ENCODE data around the gene TMEM185B. TPM values are rescaled to one million over a fixed set of nuclear protein-coding genes. Genes with fewer than 3 reads are reported as not detected.
A peak's percentile ranks its signal among the peaks of the same experiment; 100 is the strongest.

The TMEM185B gene
- 19.9 and 20.3 TPM in 2 replicates for total RNA-seq
- long read RNA-seq, partial matches to known transcripts = 0 of 3 reads
- long read RNA-seq, other reads (novel, unspliced or antisense) = 0 of 3 reads

DNA sequence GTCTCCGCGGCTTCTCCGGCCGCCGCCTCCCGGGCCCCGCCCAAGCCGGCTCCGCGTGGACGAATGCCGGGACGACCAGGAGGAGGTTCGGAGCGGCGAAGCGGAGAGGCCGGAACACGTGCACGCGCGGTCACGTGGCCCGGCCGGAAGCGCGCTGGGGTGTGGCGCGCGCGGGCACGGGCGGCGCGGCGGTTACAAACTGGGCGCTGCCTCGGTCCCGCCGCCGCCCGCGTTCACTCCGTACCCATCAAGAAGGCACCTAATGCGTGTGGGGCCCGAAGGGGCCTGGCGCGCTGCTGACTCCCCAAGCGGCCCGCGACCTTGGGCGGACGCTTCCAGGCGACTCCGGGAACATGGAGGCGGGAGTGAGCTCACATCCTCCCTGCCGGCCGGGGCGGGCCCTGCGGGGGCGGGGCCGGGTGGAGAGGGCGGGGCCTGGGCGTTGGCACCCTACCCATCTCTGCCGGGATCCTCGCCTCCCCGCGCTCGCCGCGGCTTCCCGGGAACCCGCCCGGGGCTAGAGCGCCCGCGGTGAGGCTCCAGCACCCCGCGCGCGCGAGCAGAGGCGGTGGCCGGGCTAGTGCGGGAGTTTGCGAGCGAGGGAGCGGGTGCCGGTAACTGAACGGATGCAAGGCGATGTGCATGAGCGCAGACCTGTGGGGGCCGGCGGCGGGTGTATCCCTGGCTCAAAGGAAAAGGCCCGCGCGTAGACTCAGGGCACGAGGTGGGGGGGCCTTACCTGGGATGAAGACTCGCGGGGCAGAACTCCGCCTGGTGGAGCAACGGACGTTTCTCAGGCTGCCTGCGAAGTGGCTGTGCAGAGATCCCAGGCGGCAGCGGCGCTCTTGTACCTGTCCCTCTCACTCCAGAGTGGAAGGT, at the start of gene TMEM185B:
Gene TMEM185B (minus strand): TSS at position 367 of the 879 bp plus-strand sequence. CDS start 424 bp downstream, outside the sequence.
- Mint-ChIP-seq H3K36me3 (ENCODE audit: insufficient read depth) (peaks cover 19% of the 10 kb centered on the region), H3K27ac (peak within 1 kb of the TSS; percentile 89), H3K27me3 (peaks cover 32% of the 10 kb centered on the region), H3K4me1 (ENCODE audit: low read depth) (peaks cover 2% of the 10 kb centered on the region), H3K9me3 (ENCODE audit: low read depth) (peaks cover 4% of the 10 kb centered on the region), H3K4me3 (ENCODE audit: low read depth) (peak within 1 kb of the TSS; percentile 74)
- DNase-seq (ENCODE audit: low spot score, unreplicated experiment) = peak; percentile 89
- TF ChIP-seq, protein P1, sequence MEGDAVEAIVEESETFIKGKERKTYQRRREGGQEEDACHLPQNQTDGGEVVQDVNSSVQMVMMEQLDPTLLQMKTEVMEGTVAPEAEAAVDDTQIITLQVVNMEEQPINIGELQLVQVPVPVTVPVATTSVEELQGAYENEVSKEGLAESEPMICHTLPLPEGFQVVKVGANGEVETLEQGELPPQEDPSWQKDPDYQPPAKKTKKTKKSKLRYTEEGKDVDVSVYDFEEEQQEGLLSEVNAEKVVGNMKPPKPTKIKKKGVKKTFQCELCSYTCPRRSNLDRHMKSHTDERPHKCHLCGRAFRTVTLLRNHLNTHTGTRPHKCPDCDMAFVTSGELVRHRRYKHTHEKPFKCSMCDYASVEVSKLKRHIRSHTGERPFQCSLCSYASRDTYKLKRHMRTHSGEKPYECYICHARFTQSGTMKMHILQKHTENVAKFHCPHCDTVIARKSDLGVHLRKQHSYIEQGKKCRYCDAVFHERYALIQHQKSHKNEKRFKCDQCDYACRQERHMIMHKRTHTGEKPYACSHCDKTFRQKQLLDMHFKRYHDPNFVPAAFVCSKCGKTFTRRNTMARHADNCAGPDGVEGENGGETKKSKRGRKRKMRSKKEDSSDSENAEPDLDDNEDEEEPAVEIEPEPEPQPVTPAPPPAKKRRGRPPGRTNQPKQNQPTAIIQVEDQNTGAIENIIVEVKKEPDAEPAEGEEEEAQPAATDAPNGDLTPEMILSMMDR (IDR thresholded peaks at IDR 0.05; ENCODE audit: unreplicated experiment) = peak; percentile 53

DNA sequence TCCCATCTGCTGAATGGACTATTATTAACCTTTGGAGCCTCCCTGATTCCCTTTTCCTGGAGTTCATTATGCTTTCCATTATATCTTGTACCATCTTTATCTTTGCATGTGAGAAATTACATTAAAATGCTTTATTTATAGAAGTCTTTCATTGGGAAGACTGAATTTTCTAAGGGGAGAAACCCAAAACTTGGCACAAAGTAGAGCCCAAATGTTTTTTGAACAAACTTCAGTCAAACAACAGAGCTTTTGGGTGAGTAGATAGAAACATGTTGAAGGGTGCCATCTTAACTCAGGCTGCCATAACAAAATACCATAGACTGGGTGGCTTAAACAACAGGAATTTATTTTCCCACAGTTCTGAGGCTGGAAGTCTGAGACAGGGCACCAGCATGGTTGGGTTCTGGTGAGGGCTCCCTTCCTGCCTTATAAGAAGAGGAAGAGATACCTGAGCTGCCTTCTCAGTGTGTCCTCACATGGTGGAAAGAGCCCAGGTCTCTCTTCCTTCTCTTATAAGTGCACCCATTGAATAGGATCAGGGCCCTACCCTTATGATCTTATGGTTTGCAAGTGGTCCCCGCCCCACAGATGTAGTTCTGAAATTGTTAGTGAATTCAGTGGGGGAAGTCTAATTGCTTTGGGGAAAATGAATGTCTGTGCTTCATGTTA, 48.6 kb upstream of the TMEM185B start:
- H3K4me1 Mint-ChIP-seq (ENCODE audit: low read depth) = peaks cover 5% of the 10 kb centered on the region
- H3K9me3 Mint-ChIP-seq (ENCODE audit: low read depth) = peaks cover 7% of the 10 kb centered on the region
- H3K27ac Mint-ChIP-seq = no peak overlapping the region
- TF ChIP-seq, protein P1 (IDR thresholded peaks at IDR 0.05; ENCODE audit: unreplicated experiment) = no peak
- H3K4me3 Mint-ChIP-seq (ENCODE audit: low read depth) = no peak overlapping the region
- no peaks in the 10 kb centered on the region for H3K27me3 Mint-ChIP-seq
- no peak for DNase-seq (ENCODE audit: low spot score, unreplicated experiment)
- peaks cover 9% of the 10 kb centered on the region for H3K36me3 Mint-ChIP-seq (ENCODE audit: insufficient read depth)

DNA sequence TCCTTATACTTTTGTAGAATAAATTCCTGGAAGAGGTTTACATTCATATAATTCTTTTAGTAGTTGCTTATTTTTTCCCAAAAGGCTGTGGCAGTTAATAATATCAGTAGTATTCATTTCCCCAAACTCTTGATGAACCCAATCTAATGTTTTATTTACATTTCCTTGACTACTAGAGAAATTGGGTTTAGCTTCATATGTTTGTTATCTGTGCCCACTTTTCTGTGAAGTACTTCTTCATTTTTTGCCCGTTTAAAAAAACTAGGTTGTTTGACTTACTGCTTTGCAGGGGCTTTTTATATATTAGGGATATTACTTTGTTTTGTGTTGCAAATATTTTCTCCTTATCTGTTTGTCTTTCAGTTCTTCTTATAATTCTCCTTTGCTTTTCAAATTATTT, 46.6 kb upstream of the TMEM185B start:
- no peak overlapping the region for H3K4me3 Mint-ChIP-seq (ENCODE audit: low read depth)
- DNase-seq (ENCODE audit: low spot score, unreplicated experiment) = no peak
- TF ChIP-seq, protein P1 (IDR thresholded peaks at IDR 0.05; ENCODE audit: unreplicated experiment) = no peak
- peaks cover 9% of the 10 kb centered on the region for H3K36me3 Mint-ChIP-seq (ENCODE audit: insufficient read depth)
- H3K9me3 Mint-ChIP-seq (ENCODE audit: low read depth) = peaks cover 3% of the 10 kb centered on the region
- no peaks in the 10 kb centered on the region for H3K27me3 Mint-ChIP-seq
- H3K27ac Mint-ChIP-seq = no peak overlapping the region
- peaks cover 5% of the 10 kb centered on the region for H3K4me1 Mint-ChIP-seq (ENCODE audit: low read depth)

DNA sequence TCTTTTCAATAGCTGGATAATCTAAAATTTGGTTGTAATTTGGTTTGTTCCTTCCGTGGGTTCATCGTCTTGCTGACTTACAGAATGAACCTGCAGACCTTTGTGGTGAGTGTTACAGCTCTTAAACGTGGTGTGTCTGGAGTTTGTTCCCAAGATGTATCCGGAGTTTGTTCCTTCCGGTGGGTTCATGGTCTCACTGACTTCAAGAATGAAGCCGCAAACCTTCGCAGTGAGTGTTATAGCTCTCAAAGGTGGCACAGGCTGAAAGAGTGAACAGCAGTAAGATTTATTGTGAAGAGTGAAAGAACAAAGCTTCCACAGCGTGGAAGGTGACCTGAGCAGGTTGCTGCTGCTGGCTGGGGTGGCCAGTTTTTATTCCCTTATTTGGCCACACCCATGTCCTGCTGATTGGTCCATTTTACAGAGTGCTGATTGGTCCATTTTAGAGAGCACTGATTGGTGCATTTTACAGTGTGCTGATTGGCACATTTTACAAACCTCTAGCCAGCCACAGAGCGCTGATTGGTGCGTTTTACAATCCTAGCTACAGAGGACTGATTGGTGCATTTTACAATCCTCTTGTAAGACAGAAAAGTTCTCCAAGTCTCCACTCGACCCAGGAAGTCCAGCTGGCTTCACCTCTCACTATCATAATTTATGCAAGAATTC, 46.0 kb upstream of the TMEM185B start:
- H3K9me3 Mint-ChIP-seq (ENCODE audit: low read depth) = peaks cover 3% of the 10 kb centered on the region
- no peak for DNase-seq (ENCODE audit: low spot score, unreplicated experiment)
- no peak overlapping the region for H3K4me3 Mint-ChIP-seq (ENCODE audit: low read depth)
- TF ChIP-seq, protein P1 (IDR thresholded peaks at IDR 0.05; ENCODE audit: unreplicated experiment) = no peak
- H3K36me3 Mint-ChIP-seq (ENCODE audit: insufficient read depth) = peaks cover 9% of the 10 kb centered on the region
- no peaks in the 10 kb centered on the region for H3K27me3 Mint-ChIP-seq
- peaks cover 5% of the 10 kb centered on the region for H3K4me1 Mint-ChIP-seq (ENCODE audit: low read depth)
- H3K27ac Mint-ChIP-seq = no peak overlapping the region

DNA sequence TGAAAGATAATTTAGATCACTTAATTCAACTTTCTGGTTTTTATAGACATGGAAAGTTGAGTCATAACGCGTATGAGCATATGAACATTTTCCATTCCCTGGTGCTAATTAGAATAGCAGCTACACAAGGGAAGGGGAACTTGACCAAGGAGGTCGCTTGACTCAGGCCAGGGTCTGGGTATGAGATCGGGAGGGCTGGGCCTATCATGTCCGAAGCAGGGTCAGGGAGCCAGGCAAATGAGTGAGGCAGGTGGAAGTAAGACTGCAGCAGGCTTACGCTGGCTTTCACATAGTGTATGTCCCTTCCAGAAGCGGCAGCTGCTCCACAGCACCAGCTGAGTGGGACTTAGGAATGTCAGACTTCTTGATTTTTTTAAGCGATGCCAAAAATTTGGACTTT, 44.1 kb upstream of the TMEM185B start:
- Mint-ChIP-seq H3K36me3 (ENCODE audit: insufficient read depth) (peaks cover 7% of the 10 kb centered on the region), H3K27me3 (no peaks in the 10 kb centered on the region), H3K4me3 (ENCODE audit: low read depth) (no peak overlapping the region), H3K27ac (no peak overlapping the region), H3K9me3 (ENCODE audit: low read depth) (no peaks in the 10 kb centered on the region), H3K4me1 (ENCODE audit: low read depth) (peaks cover 5% of the 10 kb centered on the region)
- TF ChIP-seq, protein P1 (IDR thresholded peaks at IDR 0.05; ENCODE audit: unreplicated experiment) = no peak
- no peak for DNase-seq (ENCODE audit: low spot score, unreplicated experiment)

Data from progenitor cell of endocrine pancreas (in vitro differentiated cells).